NCI-H1105 treated with DMSO at 0.1 percent for 48 hours (cell line): ENCODE results near the gene PTCD2.
A peak's percentile ranks its signal among the peaks of the same experiment; 100 is the strongest.

ENCODE experiments used
- DNase-seq: peaks from one replicate; lab custom pipeline; 2025; lab: John Stamatoyannopoulos, UW

Gene PTCD2

GRCh38 chr5:72347801-72348308 is 27.7 kb downstream of the PTCD2 start:
- no peak for DNase-seq

GRCh38 chr5:72351376-72351775 is 31.2 kb downstream of the PTCD2 start:
- DNase-seq, result no peak

- DNase-seq, result no peak
Observed at GRCh38 chr5:72352616-72353015, 32.4 kb downstream of the PTCD2 start.

GRCh38 chr5:72353046-72353445 is 32.9 kb downstream of the PTCD2 start:
- DNase-seq, result no peak

GRCh38 chr5:72355706-72356299 is 35.6 kb downstream of the PTCD2 start:
- peak; percentile 9 for DNase-seq

- DNase-seq, result no peak
Observed at GRCh38 chr5:72356361-72356760, 36.2 kb downstream of the PTCD2 start.

- no peak for DNase-seq
Observed at GRCh38 chr5:72358925-72359324, 38.8 kb downstream of the PTCD2 start.

GRCh38 chr5:72359886-72360285 is 39.7 kb downstream of the PTCD2 start:
- no peak for DNase-seq

- no peak for DNase-seq
Observed at GRCh38 chr5:72363166-72363802, 43.1 kb downstream of the PTCD2 start.

GRCh38 chr5:72364171-72364570 is 44.0 kb downstream of the PTCD2 start:
- DNase-seq, result no peak

GRCh38 chr5:72364951-72365350 is 44.8 kb downstream of the PTCD2 start:
- DNase-seq, result no peak

GRCh38 chr5:72366324-72366976 is 46.3 kb downstream of the PTCD2 start:
- no peak for DNase-seq

- no peak for DNase-seq
Observed at GRCh38 chr5:72368271-72368670, 48.1 kb downstream of the PTCD2 start.

GRCh38 chr5:72369301-72369700 is 49.1 kb downstream of the PTCD2 start:
- DNase-seq, result no peak

GRCh38 chr5:72369711-72370110 is 49.5 kb downstream of the PTCD2 start:
- no peak for DNase-seq

GRCh38 chr5:72372331-72372730 is 52.2 kb downstream of the PTCD2 start:
- DNase-seq, result no peak

GRCh38 chr5:72372923-72373322 is 52.8 kb downstream of the PTCD2 start:
- no peak for DNase-seq

GRCh38 chr5:72374844-72375243 is 54.7 kb downstream of the PTCD2 start:
- DNase-seq, result no peak

GRCh38 chr5:72376381-72376780 is 56.2 kb downstream of the PTCD2 start:
- no peak for DNase-seq

GRCh38 chr5:72377910-72378638 is 57.9 kb downstream of the PTCD2 start:
- no peak for DNase-seq

- DNase-seq, result peak; percentile 48
Observed at GRCh38 chr5:72378639-72379289, 58.6 kb downstream of the PTCD2 start.

- DNase-seq, result no peak
Observed at GRCh38 chr5:72379936-72380335, 59.8 kb downstream of the PTCD2 start.
